ENCODE data around the gene SBSN. TPM values are rescaled to one million over a fixed set of nuclear protein-coding genes. Genes with fewer than 3 reads are reported as not detected.

SBSN gene
- polyA plus RNA-seq, 2 of the 4 experiments (the other 2 are of a cell fraction), result 0.28 to 1.1 TPM

GRCh38 chr19:35490364-35490763, 37.7 kb downstream of the SBSN start, which contains the start of gene KRTDAP:
Gene KRTDAP, minus strand, starts transcription at chr19:35490464. Its CDS starts 22 bp downstream, at chr19:35490442.
- Histone ChIP-seq H3K4me3 (no peak within 1 kb of the TSS), H3K4me2 (no peak within 1 kb of the TSS), H3K27ac (no peak within 1 kb of the TSS), H3K4me1 (no peaks in the 10 kb centered on the region; the same call in 2 of the 3 replicates), H3K9me3 (no peaks in the 10 kb centered on the region)
- DNase-seq (ENCODE audit: low read depth in 1 of 2, low spot score in 1 of 2) (no peak), FAIRE-seq (no peak), ATAC-seq (no peak)
- WGBS (ENCODE audit: missing lambda C conversion rate), result 24% methylated on average over 9 of the region's 9 CpGs
- ChIA-PET POLR2A (no interaction called here), CTCF (interaction anchor here (0.6 to 10.4 kb wide), 10 partner anchors 12 to 426 kb away, joined by 3 to 256 read pairs (median 6); partner anchors contain the start of genes FFAR1 and FFAR3)
- TF ChIP-seq CEBPB (IDR thresholded peaks at IDR 0.05), result no peak
- no peak for TF ChIP-seq FOSB (CRISPR knock-in tag; IDR thresholded peaks at IDR 0.05)
- TF ChIP-seq HEYL (CRISPR knock-in tag; IDR thresholded peaks at IDR 0.05), result no peak
- TF ChIP-seq RNF2 (IDR thresholded peaks at IDR 0.05; ENCODE audit: borderline replicate concordance, low read depth), result no peak
- no peak for TF ChIP-seq SREBF2 (IDR thresholded peaks at IDR 0.05)
- no peak for TF ChIP-seq FOXS1 (CRISPR knock-in tag; IDR thresholded peaks at IDR 0.05)
- TF ChIP-seq HOXB13 (CRISPR knock-in tag; IDR thresholded peaks at IDR 0.05; ENCODE audit: low read depth), result no peak
- no peak for TF ChIP-seq ZC3H11A (IDR thresholded peaks at IDR 0.05)

- no peak for DNase-seq (ENCODE audit: low read depth in 1 of 2, low spot score in 1 of 2)
- no peak for FAIRE-seq
- ChIA-PET POLR2A (no interaction called here), CTCF (interaction anchor here (0.8 to 10.4 kb wide), 7 partner anchors 7 to 136 kb away, joined by 3 to 256 read pairs (median 23); partner anchors contain the start of genes FFAR1 and FFAR3)
- no peak overlapping the region for H3K27ac ChIP-seq
- 50% methylated on average over 16 of the region's 16 CpGs for WGBS (ENCODE audit: missing lambda C conversion rate)
- no peak for ATAC-seq
- H3K4me2 ChIP-seq, result no peak overlapping the region
- no peaks in the 10 kb centered on the region for H3K4me1 ChIP-seq
- no peak for TF ChIP-seq HOXB5 (CRISPR knock-in tag; IDR thresholded peaks at IDR 0.05)
- TF ChIP-seq EP300 (IDR thresholded peaks at IDR 0.05), result no peak
- peak; percentile 59 for TF ChIP-seq USF2 (IDR thresholded peaks at IDR 0.05)
- H3K9me3 ChIP-seq, result no peaks in the 10 kb centered on the region
- no peak overlapping the region for H3K4me3 ChIP-seq
Measured at GRCh38 chr19:35488677-35489076, 39.4 kb downstream of the SBSN start.

GRCh38 chr19:35487656-35488182, 40.4 kb downstream of the SBSN start:
- TF ChIP-seq SREBF2 (IDR thresholded peaks at IDR 0.05), result no peak
- TF ChIP-seq CTCF (IDR thresholded peaks at IDR 0.05), result no peak
- no peak for TF ChIP-seq POLR2A (IDR thresholded peaks at IDR 0.05; ENCODE audit: low read length)
- TF ChIP-seq RFX5 (IDR thresholded peaks at IDR 0.05), result no peak
- TF ChIP-seq USF2 (IDR thresholded peaks at IDR 0.05), result no peak
- no peak for TF ChIP-seq NR3C1 (IDR thresholded peaks at IDR 0.05)
- no peak for TF ChIP-seq PHF8 (IDR thresholded peaks at IDR 0.05; ENCODE audit: borderline replicate concordance, low read depth)
- TF ChIP-seq ATOH8 (CRISPR knock-in tag; IDR thresholded peaks at IDR 0.05; ENCODE audit: low read depth), result no peak
- no peak for TF ChIP-seq KDM5A (IDR thresholded peaks at IDR 0.05)
- TF ChIP-seq EHMT2 (IDR thresholded peaks at IDR 0.05; ENCODE audit: low read depth), result no peak
- TF ChIP-seq REST (IDR thresholded peaks at IDR 0.05), result no peak
- no peak for TF ChIP-seq BHLHE40 (IDR thresholded peaks at IDR 0.05; ENCODE audit: low read depth, low read length)
- TF ChIP-seq HOXA7 (CRISPR knock-in tag; IDR thresholded peaks at IDR 0.05), result no peak
- H3K27ac ChIP-seq, result no peak overlapping the region
- H3K4me2 ChIP-seq, result no peak overlapping the region
- POLR2A ChIA-PET, result no interaction called here
- CTCF ChIA-PET, result interaction anchor here (0.8 to 8.6 kb wide), 13 partner anchors 8 to 219 kb away, joined by 3 to 86 read pairs (median 6); partner anchors contain the start of gene USF2
- no peak overlapping the region for H3K4me3 ChIP-seq
- H3K4me1 ChIP-seq, result no peaks in the 10 kb centered on the region
- 72% methylated on average over 10 of the region's 10 CpGs for WGBS (ENCODE audit: missing lambda C conversion rate)
- peak; percentile 7 for FAIRE-seq
- DNase-seq (ENCODE audit: low read depth in 1 of 2, low spot score in 1 of 2), result no peak
- no peak for ATAC-seq
- no peaks in the 10 kb centered on the region for H3K9me3 ChIP-seq

All from A549 (cell line).